HG03442 (cell line): ENCODE data around the gene PUS3.
"Not testable (repeated sequence)": the region's sequence is repeated elsewhere in the genome, so short reads cannot be mapped to it uniquely, and the experiment has no call there.

Experiments used
- ATAC-seq: cut with Tn5 transposase; IDR thresholded peaks from one replicate; pipeline ENCODE4 v1.9.1; 2021; ENCODE audit warnings: mild to moderate bottlenecking, moderate library complexity; ENCODE audit not compliant: unreplicated experiment

Gene PUS3

DNA sequence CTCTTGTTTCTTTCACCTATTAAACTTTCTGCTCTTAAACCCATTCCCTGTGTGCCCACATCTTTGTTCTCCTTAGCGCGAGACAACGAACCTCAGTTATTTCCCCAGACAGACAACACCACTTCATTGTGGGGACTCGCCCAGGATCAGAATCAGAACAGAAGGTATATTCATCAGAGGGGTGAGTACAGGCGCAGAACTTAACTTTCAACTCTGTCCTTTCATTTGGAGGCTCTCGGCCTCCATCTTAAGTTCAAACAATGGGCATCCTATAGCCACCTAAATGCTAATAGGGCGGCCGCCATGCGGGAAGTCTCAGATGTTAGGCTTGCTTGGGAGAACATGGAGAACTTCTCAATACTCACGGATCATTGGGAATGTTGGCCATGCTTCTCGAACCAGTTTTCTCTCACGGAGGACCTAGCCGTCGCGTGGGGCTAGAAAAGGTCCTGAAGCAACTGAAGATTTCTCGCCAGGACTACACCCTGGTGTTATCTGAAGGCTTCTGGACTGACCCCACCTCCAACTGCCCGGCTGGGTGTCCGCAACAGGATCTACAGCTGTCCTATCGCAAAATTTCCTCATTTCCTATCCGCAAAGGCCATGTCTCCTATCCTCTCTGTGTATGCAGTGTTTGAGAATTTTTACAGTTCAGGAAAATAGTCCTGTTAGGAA lies 29.0 kb downstream of the PUS3 start:
- no peak for ATAC-seq

DNA sequence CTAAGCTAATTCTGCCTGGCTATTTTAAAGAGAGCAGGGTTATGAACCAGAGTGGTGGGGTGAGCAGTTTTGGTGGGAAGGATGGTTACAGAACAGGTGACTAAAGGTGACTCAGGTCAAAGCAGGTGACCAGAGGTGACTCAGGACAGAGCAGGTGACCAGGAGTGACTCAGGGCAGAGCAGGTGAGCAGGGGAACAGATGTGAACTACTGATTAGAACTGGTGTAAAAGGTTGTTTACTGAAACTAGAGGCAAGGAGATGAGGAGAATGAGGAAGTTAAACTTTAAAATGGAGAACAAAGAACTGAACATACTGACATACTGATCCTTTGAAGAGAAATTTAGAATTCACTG lies 30.9 kb downstream of the PUS3 start:
- ATAC-seq, result no peak

GRCh38 chr11:125871391-125872137 lies 31.4 kb downstream of the PUS3 start:
- ATAC-seq, result no peak

DNA sequence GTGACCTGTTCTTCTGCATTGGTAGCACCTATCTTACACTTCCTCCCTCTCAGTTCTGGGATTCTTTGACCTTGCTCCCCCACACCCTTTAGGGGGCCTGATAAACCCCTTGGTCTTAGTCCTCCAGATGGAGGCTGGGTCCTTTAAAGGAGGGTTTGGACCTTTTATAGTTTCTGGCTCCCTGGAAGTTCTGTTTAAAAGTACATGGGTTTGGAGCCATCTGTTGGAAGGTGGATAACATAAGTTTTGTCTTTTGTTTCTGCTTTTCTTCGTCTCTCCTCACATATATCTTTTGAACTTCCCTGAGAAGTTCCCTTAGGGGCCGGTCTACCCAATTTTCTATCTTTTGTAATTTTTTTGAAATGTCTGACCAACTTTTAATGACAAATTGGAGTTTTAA lies 33.5 kb downstream of the PUS3 start:
- ATAC-seq, result no peak

DNA sequence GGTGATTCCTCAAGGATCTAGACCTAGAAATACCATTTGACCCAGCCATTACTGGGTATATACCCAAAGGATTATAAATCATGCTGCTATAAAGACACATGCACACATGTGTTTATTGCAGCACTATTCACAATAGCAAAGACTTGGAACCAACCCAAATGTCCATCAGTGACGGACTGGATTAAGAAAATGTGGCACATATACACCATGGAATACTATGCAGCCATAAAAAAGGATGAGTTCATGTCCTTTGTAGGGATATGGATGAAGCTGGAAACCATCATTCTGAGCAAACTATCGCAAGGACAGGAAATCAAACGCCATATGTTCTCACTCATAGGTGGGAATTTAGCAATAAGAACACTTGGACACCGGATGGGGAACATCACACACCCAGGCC lies 37.7 kb downstream of the PUS3 start:
- not testable (repeated sequence) for ATAC-seq

- not testable (repeated sequence) for ATAC-seq
Observed at GRCh38 chr11:125862786-125863185, 40.2 kb downstream of the PUS3 start.

GRCh38 chr11:125857670-125858069 lies 45.3 kb downstream of the PUS3 start:
- not testable (repeated sequence) for ATAC-seq

- no peak for ATAC-seq
Observed at GRCh38 chr11:125846188-125846587, 56.8 kb downstream of the PUS3 start.
